ENCODE data around the gene CMYA5. TPM values are rescaled to one million over a fixed set of nuclear protein-coding genes. Genes with fewer than 3 reads are reported as not detected.

Gene CMYA5
- total and polyA plus RNA-seq, 8 donors, result 0.68 to 14.7 (median 8.9) TPM

DNA sequence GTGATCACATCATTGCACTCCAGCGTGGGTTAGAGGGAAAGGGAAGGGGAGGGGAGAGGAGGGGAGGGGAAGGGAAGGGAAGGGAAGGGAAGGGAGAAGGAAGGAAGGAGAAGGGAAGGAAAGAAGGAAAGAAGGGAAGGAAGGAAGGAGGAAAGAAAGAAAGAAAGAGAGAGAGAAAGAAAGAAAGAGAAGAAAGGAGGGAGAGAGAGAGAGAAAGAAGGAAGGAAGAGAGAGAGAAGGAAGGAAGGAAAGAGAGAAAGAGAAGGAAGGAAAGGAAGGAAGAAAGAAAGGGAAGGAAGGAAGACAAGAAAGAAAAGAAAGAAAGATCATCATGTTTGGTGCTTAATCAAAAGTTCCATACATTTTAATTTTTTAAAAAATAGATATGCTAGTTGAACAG lies 136.2 kb downstream of the CMYA5 start:
- peaks cover 0 to 9% of the 10 kb centered on the region in 2 donors for H3K27me3 ChIP-seq
- no peak for ATAC-seq
- DNase-seq, result no peak
- intact Hi-C loops (cut with DNase I), result no loop called here
- H3K27ac ChIP-seq, result no peak overlapping the region
- no peaks in the 10 kb centered on the region for H3K36me3 ChIP-seq
- no peaks in the 10 kb centered on the region for H3K4me1 ChIP-seq
- TF ChIP-seq, protein P1, sequence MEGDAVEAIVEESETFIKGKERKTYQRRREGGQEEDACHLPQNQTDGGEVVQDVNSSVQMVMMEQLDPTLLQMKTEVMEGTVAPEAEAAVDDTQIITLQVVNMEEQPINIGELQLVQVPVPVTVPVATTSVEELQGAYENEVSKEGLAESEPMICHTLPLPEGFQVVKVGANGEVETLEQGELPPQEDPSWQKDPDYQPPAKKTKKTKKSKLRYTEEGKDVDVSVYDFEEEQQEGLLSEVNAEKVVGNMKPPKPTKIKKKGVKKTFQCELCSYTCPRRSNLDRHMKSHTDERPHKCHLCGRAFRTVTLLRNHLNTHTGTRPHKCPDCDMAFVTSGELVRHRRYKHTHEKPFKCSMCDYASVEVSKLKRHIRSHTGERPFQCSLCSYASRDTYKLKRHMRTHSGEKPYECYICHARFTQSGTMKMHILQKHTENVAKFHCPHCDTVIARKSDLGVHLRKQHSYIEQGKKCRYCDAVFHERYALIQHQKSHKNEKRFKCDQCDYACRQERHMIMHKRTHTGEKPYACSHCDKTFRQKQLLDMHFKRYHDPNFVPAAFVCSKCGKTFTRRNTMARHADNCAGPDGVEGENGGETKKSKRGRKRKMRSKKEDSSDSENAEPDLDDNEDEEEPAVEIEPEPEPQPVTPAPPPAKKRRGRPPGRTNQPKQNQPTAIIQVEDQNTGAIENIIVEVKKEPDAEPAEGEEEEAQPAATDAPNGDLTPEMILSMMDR (IDR thresholded peaks at IDR 0.05), result no peak
- no peaks in the 10 kb centered on the region for H3K9me3 ChIP-seq
- no peak overlapping the region for H3K4me3 ChIP-seq

DNA sequence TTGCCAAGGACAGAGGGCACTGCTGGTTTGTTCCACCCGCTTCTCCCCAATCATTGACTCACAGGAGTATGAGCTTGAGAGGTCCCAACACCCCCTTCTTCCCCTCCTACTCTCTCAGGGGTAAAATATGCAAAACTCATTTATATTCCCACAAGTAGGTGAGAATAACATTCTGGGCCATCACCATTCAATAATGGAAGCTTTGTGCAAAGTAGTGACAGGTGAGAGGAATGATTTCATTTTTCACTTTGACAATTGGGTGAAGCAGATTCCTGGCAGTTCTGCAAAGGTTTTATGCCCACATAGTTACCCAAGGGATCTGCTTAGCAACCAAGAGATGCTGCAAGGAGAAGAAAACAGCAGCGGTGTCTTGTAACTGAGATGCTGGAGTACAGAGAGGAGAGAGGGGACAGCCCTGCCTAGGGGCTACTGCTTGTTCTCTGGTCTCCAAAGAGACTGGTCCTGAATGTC lies 137.6 kb downstream of the CMYA5 start:
- TF ChIP-seq, protein P1 (IDR thresholded peaks at IDR 0.05), result no peak
- Histone ChIP-seq H3K27me3 (peaks cover 0 to 9% of the 10 kb centered on the region in 2 donors), H3K9me3 (no peaks in the 10 kb centered on the region), H3K4me1 (no peaks in the 10 kb centered on the region), H3K4me3 (no peak overlapping the region), H3K27ac (no peak overlapping the region), H3K36me3 (no peaks in the 10 kb centered on the region)
- DNase-seq (no peak), ATAC-seq (no peak)
- intact Hi-C loops (cut with DNase I), result no loop called here

DNA sequence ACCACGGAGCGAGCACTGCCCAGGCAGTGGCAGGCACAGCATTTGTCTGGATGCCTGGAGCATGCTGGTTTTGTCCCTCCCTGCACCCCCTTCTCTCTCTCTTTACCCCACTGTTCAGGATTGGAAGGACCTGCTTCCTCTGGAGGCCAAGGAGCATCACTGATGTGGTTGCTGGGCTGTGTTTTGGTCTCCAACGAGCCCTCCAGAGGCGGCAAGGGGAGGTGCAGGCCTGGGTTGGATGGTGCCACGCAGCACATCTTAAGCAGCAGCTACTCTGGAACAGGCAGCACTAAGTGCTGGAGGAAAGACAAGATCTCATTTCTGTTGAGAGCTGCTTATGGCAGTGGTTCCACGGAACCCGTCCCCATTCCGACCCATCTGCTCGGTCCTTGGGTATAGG lies 139.6 kb downstream of the CMYA5 start:
- no peak for DNase-seq
- TF ChIP-seq, protein P1 (IDR thresholded peaks at IDR 0.05), result no peak
- H3K9me3 ChIP-seq, result no peaks in the 10 kb centered on the region
- peaks cover 0 to 9% of the 10 kb centered on the region in 2 donors for H3K27me3 ChIP-seq
- H3K4me1 ChIP-seq, result no peaks in the 10 kb centered on the region
- no peak for ATAC-seq
- intact Hi-C loops (cut with DNase I), result no loop called here
- H3K27ac ChIP-seq, result no peak overlapping the region
- no peak overlapping the region for H3K4me3 ChIP-seq
- H3K36me3 ChIP-seq, result no peaks in the 10 kb centered on the region

DNA sequence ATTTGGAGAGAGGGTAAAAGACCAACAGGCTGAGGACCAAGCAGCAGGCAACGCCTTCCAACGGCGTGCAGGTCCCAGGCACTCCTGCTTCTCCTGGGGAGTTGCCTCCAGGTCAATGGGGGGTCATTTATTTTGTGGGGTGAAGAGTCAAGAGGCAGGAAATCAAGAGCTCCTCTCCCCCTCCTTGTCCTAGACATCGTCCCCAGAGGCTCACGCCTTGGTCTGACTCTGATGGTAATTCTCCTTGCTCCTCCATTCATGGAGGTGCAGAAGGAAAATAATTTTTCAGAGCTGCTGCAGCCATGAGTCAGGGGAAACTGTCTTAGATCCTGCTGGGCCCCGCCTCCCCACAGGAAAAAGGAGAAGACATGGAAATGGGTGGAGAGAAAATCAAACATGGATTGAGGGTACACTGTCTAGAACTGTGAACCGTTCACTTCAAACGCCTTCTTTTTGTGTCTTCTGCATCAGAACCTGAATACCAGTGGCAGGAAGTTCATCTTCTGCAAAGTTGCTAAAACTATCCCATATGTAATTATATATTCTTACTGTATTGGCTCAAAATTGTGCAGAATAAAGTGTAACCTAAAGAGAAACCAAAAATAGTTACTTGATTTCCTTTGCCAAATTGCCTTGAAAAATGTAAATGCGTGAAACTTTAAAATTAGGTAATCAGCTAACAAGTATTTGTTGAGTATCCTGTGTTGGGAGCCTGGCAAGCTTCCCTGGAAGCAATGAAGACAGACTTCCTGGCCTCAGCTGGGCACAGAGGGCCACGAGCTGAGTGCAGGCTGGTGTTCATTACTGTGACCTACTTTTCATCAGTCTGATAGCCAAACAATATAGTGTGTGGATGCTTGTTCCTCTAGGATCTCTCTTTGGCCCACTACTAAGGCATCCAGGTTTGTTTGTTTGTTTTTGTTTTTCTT lies 142.0 kb downstream of the CMYA5 start:
- peaks cover 0 to 9% of the 10 kb centered on the region in 2 donors for H3K27me3 ChIP-seq
- H3K9me3 ChIP-seq, result no peaks in the 10 kb centered on the region
- H3K27ac ChIP-seq, result no peak overlapping the region
- no peaks in the 10 kb centered on the region for H3K4me1 ChIP-seq
- DNase-seq (no peak), ATAC-seq (peak; percentile 77)
- H3K4me3 ChIP-seq, result no peak overlapping the region
- intact Hi-C loops (cut with DNase I), result no loop called here
- TF ChIP-seq, protein P1 (IDR thresholded peaks at IDR 0.05), result no peak
- H3K36me3 ChIP-seq, result no peaks in the 10 kb centered on the region

DNA sequence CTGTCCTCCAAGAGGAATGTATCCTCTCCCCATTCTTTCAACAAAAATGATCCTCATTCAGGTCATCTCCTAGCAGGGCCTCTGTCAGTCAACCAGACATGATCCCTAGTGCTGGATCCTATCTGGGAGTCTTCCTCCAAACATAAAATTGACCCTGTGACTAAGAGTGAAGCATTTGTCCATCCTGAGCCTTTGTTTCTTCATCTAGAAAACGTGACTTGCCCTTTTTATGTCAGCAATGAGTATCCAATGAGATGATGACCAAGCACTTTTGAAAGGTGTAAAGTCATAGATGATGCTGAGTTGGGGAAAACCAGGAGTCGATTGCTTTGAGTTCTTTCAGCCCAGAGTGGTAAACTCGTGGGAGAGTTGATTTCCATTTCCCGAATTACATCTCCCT lies 143.3 kb downstream of the CMYA5 start:
- H3K4me1 ChIP-seq, result no peaks in the 10 kb centered on the region
- H3K27me3 ChIP-seq, result peaks cover 0 to 9% of the 10 kb centered on the region in 2 donors
- H3K27ac ChIP-seq, result no peak overlapping the region
- H3K4me3 ChIP-seq, result no peak overlapping the region
- intact Hi-C loops (cut with DNase I), result no loop called here
- TF ChIP-seq, protein P1 (IDR thresholded peaks at IDR 0.05), result no peak
- H3K36me3 ChIP-seq, result no peaks in the 10 kb centered on the region
- DNase-seq (no peak), ATAC-seq (no peak)
- no peaks in the 10 kb centered on the region for H3K9me3 ChIP-seq

Data from left lung (tissue), 10 donors.